ENCODE measurements around the gene IL22. TPM values are rescaled to one million over a fixed set of nuclear protein-coding genes. Genes with fewer than 3 reads are reported as not detected.

Gene IL22
- total and polyA plus RNA-seq, 8 donors = 0.15 TPM; not detected in 7

- no peak overlapping the region for H3K4me3 ChIP-seq
- H3K27me3 ChIP-seq = no peaks in the 10 kb centered on the region
- H3K36me3 ChIP-seq = no peaks in the 10 kb centered on the region
- 10 to 40% (median 29%) methylated on average over 1 of the region's 1 CpG for WGBS, 5 donors
- TF ChIP-seq EP300 (IDR thresholded peaks at IDR 0.05) = no peak
- TF ChIP-seq POLR2A (IDR thresholded peaks at IDR 0.05) = no peak
- no peak for TF ChIP-seq CTCF (IDR thresholded peaks at IDR 0.05)
- TF ChIP-seq POLR2AphosphoS5 (IDR thresholded peaks at IDR 0.05) = no peak
- H3K9me3 ChIP-seq = no peaks in the 10 kb centered on the region
- peaks cover 11 to 69% (median 36%) of the 10 kb centered on the region in 4 donors for H3K4me1 ChIP-seq
- peak in 1 of 2 donors; percentile 59 for DNase-seq
- peak overlapping the region in 3 of 5 donors; percentile 44 to 75 (median 74) for H3K27ac ChIP-seq
- intact Hi-C loops (cut with DNase I; ENCODE audit: low total_unique reads) = no loop called here
Measured at GRCh38 chr12:68240975-68241374, 12.4 kb downstream of the IL22 start.

- H3K4me3 ChIP-seq = no peak overlapping the region
- WGBS, 5 donors = 19 to 31% (median 29%) methylated on average over 1 of the region's 1 CpG
- intact Hi-C loops (cut with DNase I; ENCODE audit: low total_unique reads) = no loop called here
- no peaks in the 10 kb centered on the region for H3K27me3 ChIP-seq
- DNase-seq = peak in 1 of 2 donors; percentile 72
- no peaks in the 10 kb centered on the region for H3K36me3 ChIP-seq
- TF ChIP-seq POLR2AphosphoS5 (IDR thresholded peaks at IDR 0.05) = peak in 2 of 3 donors; percentile 36 to 39
- TF ChIP-seq POLR2A (IDR thresholded peaks at IDR 0.05) = no peak
- no peaks in the 10 kb centered on the region for H3K9me3 ChIP-seq
- peak overlapping the region; percentile 8 to 84 (median 74) for H3K27ac ChIP-seq
- peaks cover 5 to 60% (median 28%) of the 10 kb centered on the region in 4 donors for H3K4me1 ChIP-seq
Measured at GRCh38 chr12:68240079-68240478, 13.3 kb downstream of the IL22 start.

- no peak overlapping the region for H3K4me3 ChIP-seq
- intact Hi-C loops (cut with DNase I; ENCODE audit: low total_unique reads) = no loop called here
- H3K4me1 ChIP-seq = peaks cover 5 to 54% (median 25%) of the 10 kb centered on the region in 4 donors
- no peaks in the 10 kb centered on the region for H3K27me3 ChIP-seq
- TF ChIP-seq POLR2A (IDR thresholded peaks at IDR 0.05) (no peak), CTCF (IDR thresholded peaks at IDR 0.05) (no peak), POLR2AphosphoS5 (IDR thresholded peaks at IDR 0.05) (no peak), EP300 (IDR thresholded peaks at IDR 0.05) (no peak)
- WGBS, 5 donors = 81 to 90% (median 83%) methylated on average over 6 of the region's 6 CpGs
- H3K36me3 ChIP-seq = no peaks in the 10 kb centered on the region
- H3K27ac ChIP-seq = peak overlapping the region; percentile 8 to 75 (median 66)
- DNase-seq = no peak
- no peaks in the 10 kb centered on the region for H3K9me3 ChIP-seq
Measured at GRCh38 chr12:68239309-68239982, 14.0 kb downstream of the IL22 start.

GRCh38 chr12:68237619-68238018 is 15.8 kb downstream of the IL22 start:
- TF ChIP-seq POLR2AphosphoS5 (IDR thresholded peaks at IDR 0.05) = no peak
- no peak for TF ChIP-seq EP300 (IDR thresholded peaks at IDR 0.05)
- no peak for TF ChIP-seq POLR2A (IDR thresholded peaks at IDR 0.05)
- no peak for TF ChIP-seq CTCF (IDR thresholded peaks at IDR 0.05)
- no peak for DNase-seq
- Histone ChIP-seq H3K27me3 (no peaks in the 10 kb centered on the region), H3K27ac (no peak overlapping the region), H3K4me3 (no peak overlapping the region), H3K9me3 (no peaks in the 10 kb centered on the region), H3K4me1 (peaks cover 5 to 54% (median 25%) of the 10 kb centered on the region in 4 donors), H3K36me3 (no peaks in the 10 kb centered on the region)
- intact Hi-C loops (cut with DNase I; ENCODE audit: low total_unique reads) = no loop called here
- 49 to 71% (median 64%) methylated on average over 2 of the region's 2 CpGs for WGBS, 5 donors

- H3K4me1 ChIP-seq = peaks cover 5 to 54% (median 25%) of the 10 kb centered on the region in 4 donors
- DNase-seq = no peak
- H3K36me3 ChIP-seq = no peaks in the 10 kb centered on the region
- H3K9me3 ChIP-seq = no peaks in the 10 kb centered on the region
- peak overlapping the region in 2 of 5 donors; percentile 30 to 51 for H3K27ac ChIP-seq
- H3K27me3 ChIP-seq = no peaks in the 10 kb centered on the region
- 65 to 87% (median 84%) methylated on average over 2 of the region's 2 CpGs for WGBS, 5 donors
- intact Hi-C loops (cut with DNase I; ENCODE audit: low total_unique reads) = no loop called here
- peak overlapping the region; percentile 29 to 35 (median 32) for H3K4me3 ChIP-seq
- TF ChIP-seq POLR2A (IDR thresholded peaks at IDR 0.05) (no peak), POLR2AphosphoS5 (IDR thresholded peaks at IDR 0.05) (no peak), CTCF (IDR thresholded peaks at IDR 0.05) (no peak), EP300 (IDR thresholded peaks at IDR 0.05) (no peak)
Measured at GRCh38 chr12:68237078-68237477, 16.3 kb downstream of the IL22 start.

All from stomach (tissue), 9 donors.